Thoracic aorta (tissue), 2 donors: ENCODE measurements around the gene BABAM1. TPM values are rescaled to one million over a fixed set of nuclear protein-coding genes. Genes with fewer than 3 reads are reported as not detected.
A peak's percentile ranks its signal among the peaks of the same experiment; 100 is the strongest.

Experiments used
- ATAC-seq: fragments of 150-250 bp; one replicate; pipeline ENCODE4 v1.8.0; 2017; ENCODE audit warnings: low read depth; ENCODE audit not compliant: insufficient number of reproducible peaks, low FRiP score
- DNase-seq: peaks from one replicate; pipeline ENCODE4 v3.0.0-alpha.2; 2020; ENCODE audit warnings: low spot score
- H3K27ac ChIP-seq, 2 donors: fragments of 200-600 bp; sonication (generic); 1 replicate in 1 of 2; 2 replicates in 1 of 2; pipeline ENCODE4 v1.5.1; 2016; ENCODE audit warnings: mild to moderate bottlenecking in 2 of 2, moderate library complexity in 2 of 2
- H3K27me3 ChIP-seq: fragments of 200-600 bp; sonication (generic); replicated peaks from 2 replicates; pipeline ENCODE4 v1.6.0; 2016; ENCODE audit warnings: mild to moderate bottlenecking; ENCODE audit not compliant: insufficient read depth
- H3K36me3 ChIP-seq: fragments of 200-600 bp; sonication (generic); one replicate; pipeline ENCODE4 v1.5.1; 2016
- H3K4me1 ChIP-seq, 2 donors: fragments of 200-600 bp; sonication (generic); 1 replicate in 1 of 2; 2 replicates in 1 of 2; pipeline versions ENCODE4 v1.5.1 to v1.6.0; 2016; ENCODE audit warnings: low read depth in 2 of 2, mild to moderate bottlenecking in 1 of 2; ENCODE audit not compliant: control insufficient read depth in 1 of 2
- H3K4me3 ChIP-seq: fragments of 200-600 bp; sonication (generic); 2 replicates; pipeline ENCODE4 v1.5.1; 2016; ENCODE audit warnings: mild to moderate bottlenecking
- H3K9me3 ChIP-seq: fragments of 200-600 bp; sonication (generic); 2 replicates; pipeline ENCODE4 v1.5.1; 2016
- CTCF ChIP-seq: fragments of 200-600 bp; sonication (generic); IDR thresholded peaks from one replicate; pipeline ENCODE4 v1.5.1; 2019; ENCODE audit warnings: antibody characterized with exemption
- total RNA-seq, 2 donors: library from RNA; depleted of rRNA; stranded (reverse); fragments of >200 nt; gene quantifications; one replicate each; pipeline versions ENCODE4 v1.1.0 to v1.2.3, GENCODE V29; 2016

The BABAM1 gene
- total RNA-seq, 2 donors from 2014 or later: 55.2 to 87.2 TPM

- no peaks in the 10 kb centered on the region for H3K27me3 ChIP-seq
- DNase-seq: no peak
- H3K4me3 ChIP-seq: no peak overlapping the region
- TF ChIP-seq CTCF: no peak
- ATAC-seq: no peak
- peak overlapping the region in 1 of 2 donors; percentile 87 for H3K27ac ChIP-seq
- no peaks in the 10 kb centered on the region for H3K9me3 ChIP-seq
- H3K4me1 ChIP-seq: peaks cover 26 to 42% of the 10 kb centered on the region in 2 donors
- peaks cover 6% of the 10 kb centered on the region for H3K36me3 ChIP-seq
These were observed 27.0 kb upstream of the BABAM1 start for GRCh38 chr19:17240062-17240752.

- Histone ChIP-seq H3K4me3 (no peak overlapping the region), H3K36me3 (peaks cover 6% of the 10 kb centered on the region), H3K4me1 (peaks cover 25 to 39% of the 10 kb centered on the region in 2 donors), H3K27me3 (no peaks in the 10 kb centered on the region), H3K27ac (peak overlapping the region; percentile 75 to 87), H3K9me3 (no peaks in the 10 kb centered on the region)
- DNase-seq (no peak), ATAC-seq (no peak)
- TF ChIP-seq CTCF: no peak
These were observed 26.3 kb upstream of the BABAM1 start for GRCh38 chr19:17240826-17241399.

GRCh38 chr19:17242431-17243208 is 24.6 kb upstream of the BABAM1 start:
- Histone ChIP-seq H3K9me3 (no peaks in the 10 kb centered on the region), H3K27me3 (no peaks in the 10 kb centered on the region), H3K4me1 (peaks cover 18 to 40% of the 10 kb centered on the region in 2 donors), H3K27ac (peak overlapping the region; percentile 75 to 87), H3K36me3 (peaks cover 6% of the 10 kb centered on the region), H3K4me3 (peak overlapping the region; percentile 84)
- no peak for TF ChIP-seq CTCF
- no peak for DNase-seq
- ATAC-seq: no peak

DNA sequence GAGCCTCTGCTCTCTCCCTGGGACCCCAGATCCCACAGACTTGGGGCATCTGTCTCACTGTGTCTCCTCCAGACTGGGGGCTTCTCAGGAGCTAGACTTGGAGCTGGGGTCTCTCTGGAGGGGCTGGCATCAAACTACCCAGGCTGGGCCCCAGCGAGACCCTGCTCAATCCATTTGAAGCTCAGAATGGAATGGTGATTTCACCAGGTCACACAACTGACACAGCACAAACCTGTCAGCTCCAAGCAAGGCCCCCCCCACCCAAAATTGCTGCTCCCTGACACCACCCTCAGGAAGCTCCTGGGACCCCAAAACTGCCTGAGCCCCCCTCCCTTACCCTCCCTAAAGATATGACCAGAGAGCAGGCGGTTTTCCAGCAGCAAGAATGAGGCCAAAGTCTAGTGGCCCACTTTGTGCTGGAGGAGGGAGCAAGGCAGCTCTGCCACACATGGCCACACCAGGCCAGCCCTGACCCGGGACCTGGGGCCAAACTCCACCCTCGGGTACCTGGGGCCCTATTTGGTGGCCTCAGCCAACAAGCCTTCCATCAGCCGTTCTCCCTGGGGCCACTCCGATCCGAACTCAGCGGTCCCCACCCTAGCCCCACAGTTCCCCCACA is 23.9 kb upstream of the BABAM1 start:
- no peak for TF ChIP-seq CTCF
- Histone ChIP-seq H3K36me3 (peaks cover 6% of the 10 kb centered on the region), H3K27ac (peak overlapping the region; percentile 75 to 87), H3K4me3 (peak overlapping the region; percentile 84), H3K27me3 (no peaks in the 10 kb centered on the region), H3K9me3 (no peaks in the 10 kb centered on the region), H3K4me1 (peaks cover 18 to 40% of the 10 kb centered on the region in 2 donors)
- ATAC-seq: no peak
- no peak for DNase-seq
